Lung (tissue), 12 donors: Measurements from ENCODE around the gene CATSPER1. TPM values are rescaled to one million over a fixed set of nuclear protein-coding genes. Genes with fewer than 3 reads are reported as not detected.

Experiments used
- ATAC-seq: fragments of 200-7000 bp; cut with Tn5 transposase; one replicate; pipeline ENCODE4 v1.9.1; 2020; ENCODE audit warnings: moderate number of reproducible peaks; ENCODE audit not compliant: insufficient read depth, low FRiP score
- DNase-seq, 3 donors: peaks; one replicate each; pipeline ENCODE4 v3.0.0-alpha.2; 2013 to 2017
- H3K27ac ChIP-seq, 2 donors: one replicate each; pipeline ENCODE4 v1.5.1; 2013; ENCODE audit warnings: mild to moderate bottlenecking in 2 of 2, moderate library complexity in 2 of 2, control low read depth in 1 of 2, inconsistent platforms in 1 of 2, low read depth in 1 of 2, low read length in 1 of 2
- H3K27me3 ChIP-seq, 3 donors: one replicate each; pipeline ENCODE4 v1.5.1; 2013; ENCODE audit warnings: low read length in 2 of 3; ENCODE audit not compliant: control insufficient read depth in 3 of 3, insufficient read depth in 3 of 3
- H3K36me3 ChIP-seq, 4 donors: one replicate each; pipeline ENCODE4 v1.5.1; 2013; ENCODE audit warnings: low read length in 4 of 4, mild to moderate bottlenecking in 1 of 4, moderate library complexity in 1 of 4; ENCODE audit not compliant: control insufficient read depth in 4 of 4, insufficient read depth in 4 of 4
- H3K4me1 ChIP-seq, 5 donors: one replicate each; pipeline ENCODE4 v1.5.1; 2013; ENCODE audit warnings: low read length in 5 of 5, mild to moderate bottlenecking in 2 of 5, moderate library complexity in 1 of 5; ENCODE audit not compliant: control insufficient read depth in 5 of 5, insufficient read depth in 5 of 5
- H3K4me3 ChIP-seq: one replicate; pipeline ENCODE4 v1.5.1; 2013; ENCODE audit warnings: mild to moderate bottlenecking, control low read depth, moderate library complexity
- H3K9ac ChIP-seq, 2 donors: one replicate each; pipeline ENCODE4 v1.5.1; 2013; ENCODE audit warnings: low read length in 2 of 2, control low read depth in 1 of 2; ENCODE audit not compliant: insufficient read depth in 1 of 2
- H3K9me3 ChIP-seq, 4 donors: one replicate each; pipeline ENCODE4 v1.5.1; 2013; ENCODE audit warnings: low read length in 3 of 4, mild to moderate bottlenecking in 1 of 4, moderate library complexity in 1 of 4; ENCODE audit not compliant: control insufficient read depth in 4 of 4, insufficient read depth in 3 of 4
- CTCF ChIP-seq: IDR thresholded peaks from 2 replicates; pipeline ENCODE4 v1.5.1; 2012; ENCODE audit warnings: mild to moderate bottlenecking; ENCODE audit errors: control extremely low read depth, extremely low read depth
- WGBS, 2 donors: extraction: QIAGEN DNeasy Blood & Tissue Kit; methylation state at CpG; one replicate each; pipeline ENCODE4 v1.1.7; 2013; 5-methylcytosine and 5-hydroxymethylcytosine counted together
- polyA plus RNA-seq, 2 donors: library from polyadenylated mRNA; stranded (reverse); fragments of 200-250 nt; gene quantifications; one replicate each; pipeline ENCODE4 v1.2.1, GENCODE V29; 2013
- total RNA-seq, 2 donors: library from RNA; depleted of rRNA in 1 of 2; stranded (reverse); fragments of >200 nt in 1 of 2; gene quantifications; one replicate each; pipeline ENCODE4 v1.2.1, GENCODE V29; 2014 to 2021
- donor health status: control.
- donor health status: control.
- donor health status: Bipolar disorder and iron deficiency.
- donor health status: healthy.
- donor health status: DM: yes; HTN: yes; CAD: no.

The CATSPER1 gene
- total and polyA plus RNA-seq, 4 donors = 2.9 to 3.3 (median 3.1) TPM; not detected in 1

- peak within 1 kb of the TSS; percentile 94 to 97 for H3K27ac ChIP-seq
- no peak for TF ChIP-seq CTCF
- H3K36me3 ChIP-seq = peaks cover 6 to 36% (median 26%) of the 10 kb centered on the region in 4 donors
- DNase-seq (peak; percentile 74 to 87 (median 84)), ATAC-seq (peak; percentile 80)
- H3K9me3 ChIP-seq = no peaks in the 10 kb centered on the region
- peak within 1 kb of the TSS; percentile 97 for H3K4me3 ChIP-seq
- WGBS, 2 donors = 1% methylated on average over 51 to 120 of the region's 120 CpGs
- peak within 1 kb of the TSS in 1 of 2 donors; percentile 51 for H3K9ac ChIP-seq
- H3K4me1 ChIP-seq = peaks cover 0 to 21% (median 10%) of the 10 kb centered on the region in 5 donors
- no peaks in the 10 kb centered on the region for H3K27me3 ChIP-seq
Measured at GRCh38 chr11:66069715-66070603, 43.7 kb upstream of the CATSPER1 start, which contains the start of gene PACS1. TSS of gene PACS1 (plus strand) at chr11:66070272. CDS start at chr11:66070487, 215 bp downstream.

- Histone ChIP-seq H3K4me3 (peak overlapping the region; percentile 97), H3K27ac (peak overlapping the region; percentile 94 to 97), H3K4me1 (peaks cover 0 to 21% (median 10%) of the 10 kb centered on the region in 5 donors), H3K27me3 (no peaks in the 10 kb centered on the region), H3K9ac (peak overlapping the region in 1 of 2 donors; percentile 32), H3K9me3 (no peaks in the 10 kb centered on the region), H3K36me3 (peaks cover 2 to 39% (median 25%) of the 10 kb centered on the region in 4 donors)
- peak; percentile 32 for ATAC-seq
- peak; percentile 43 to 59 (median 53) for DNase-seq
- 32 to 34% methylated on average over 14 of the region's 14 CpGs for WGBS, 2 donors
- TF ChIP-seq CTCF = no peak
Measured at GRCh38 chr11:66068923-66069714, 42.8 kb upstream of the CATSPER1 start.

GRCh38 chr11:66068154-66068821 is 42.0 kb upstream of the CATSPER1 start:
- peak overlapping the region; percentile 94 to 97 for H3K27ac ChIP-seq

More at GRCh38 chr11:66068154-66068821, 42.0 kb upstream of the CATSPER1 start:
- peaks cover 0 to 21% (median 10%) of the 10 kb centered on the region in 5 donors for H3K4me1 ChIP-seq
- H3K4me3 ChIP-seq = no peak overlapping the region
- H3K27me3 ChIP-seq = no peaks in the 10 kb centered on the region
- DNase-seq (peak; percentile 70 to 79 (median 78)), ATAC-seq (no peak)
- TF ChIP-seq CTCF = peak; percentile 73
- no peak overlapping the region for H3K9ac ChIP-seq
- H3K36me3 ChIP-seq = peaks cover 9 to 46% (median 33%) of the 10 kb centered on the region in 4 donors
- 52 to 58% methylated on average over 17 of the region's 17 CpGs for WGBS, 2 donors
- no peaks in the 10 kb centered on the region for H3K9me3 ChIP-seq
